Astrocyte of the spinal cord (primary cell): ENCODE results near the gene RAMACL.
A peak's percentile ranks its signal among the peaks of the same experiment; 100 is the strongest.

ENCODE experiments used
- DNase-seq: peaks from one replicate; pipeline ENCODE4 v3.0.0; 2011; ENCODE audit warnings: low read depth, low spot score
- H3K4me3 ChIP-seq: 2 replicates; pipeline ENCODE4 v1.5.1; 2011; ENCODE audit warnings: low read depth, mild to moderate bottlenecking, low read length, moderate library complexity
- CTCF ChIP-seq: IDR thresholded peaks from 2 replicates; pipeline ENCODE4 v1.5.1; 2012; ENCODE audit warnings: low read depth, mild to moderate bottlenecking, low read length, inconsistent platforms
- in situ Hi-C: cut with HindIII; loops from 2 replicates; pipeline ENCODE4 v1.10.0; 2017; ENCODE audit warnings: low sequenced_read_pairs

The RAMACL gene

GRCh38 chr6:166603043-166603690 lies 16.7 kb upstream of the RAMACL start:
- in situ Hi-C loops: no loop called here
- DNase-seq: no peak
- H3K4me3 ChIP-seq: no peak overlapping the region
- TF ChIP-seq CTCF: no peak

- no peak overlapping the region for H3K4me3 ChIP-seq
- in situ Hi-C loops: no loop called here
- TF ChIP-seq CTCF: no peak
- no peak for DNase-seq
Observed at GRCh38 chr6:166601956-166602355, 15.5 kb upstream of the RAMACL start.

- in situ Hi-C loops: no loop called here
- H3K4me3 ChIP-seq: no peak overlapping the region
Observed at GRCh38 chr6:166600931-166601330, 14.5 kb upstream of the RAMACL start.

GRCh38 chr6:166599205-166599604 lies 12.7 kb upstream of the RAMACL start:
- no peak for TF ChIP-seq CTCF
- no peak for DNase-seq
- in situ Hi-C loops: no loop called here

More at GRCh38 chr6:166600931-166601330, 14.5 kb upstream of the RAMACL start:
- TF ChIP-seq CTCF: no peak
- no peak for DNase-seq

GRCh38 chr6:166598441-166599138 lies 12.1 kb upstream of the RAMACL start:
- no peak for TF ChIP-seq CTCF
- H3K4me3 ChIP-seq: no peak overlapping the region
- DNase-seq: peak; percentile 89
- in situ Hi-C loops: no loop called here

More at GRCh38 chr6:166599205-166599604, 12.7 kb upstream of the RAMACL start:
- H3K4me3 ChIP-seq: no peak overlapping the region

- in situ Hi-C loops: no loop called here
- TF ChIP-seq CTCF: no peak
- no peak for DNase-seq
- H3K4me3 ChIP-seq: no peak overlapping the region
Observed at GRCh38 chr6:166597711-166598440, 11.4 kb upstream of the RAMACL start.
